ENCODE measurements around the gene TPD52L1.

Gene TPD52L1

GRCh38 chr6:125116170-125116569 is 37.4 kb upstream of the TPD52L1 start:
- no peak overlapping the region for H3K9ac ChIP-seq (ENCODE audit: low read length)
- H3K4me3 ChIP-seq (ENCODE audit: insufficient read depth in 1 of 2, low read depth in 1 of 2, low read length in 2 of 2), result no peak overlapping the region
- H4K8ac ChIP-seq (ENCODE audit: low read length), result no peak overlapping the region
- H3K4ac ChIP-seq (ENCODE audit: low read depth in 1 of 2, low read length in 2 of 2), result no peak overlapping the region
- DNase-seq, result no peak
- no peak overlapping the region for H2BK12ac ChIP-seq (ENCODE audit: low read length in 2 of 2)
- H3K79me1 ChIP-seq (replicated peaks; ENCODE audit: low read length, poor library complexity, severe bottlenecking), result no peaks in the 10 kb centered on the region
- no peak overlapping the region for H2AFZ ChIP-seq (ENCODE audit: low read depth, low read length)
- H3K4me2 ChIP-seq (ENCODE audit: low read length, poor library complexity, severe bottlenecking), result no peak overlapping the region
- H3K27ac ChIP-seq (ENCODE audit: low read length, poor library complexity, severe bottlenecking), result no peak overlapping the region
- no peak overlapping the region for H4K91ac ChIP-seq (ENCODE audit: low read length)
- no peak overlapping the region for H3K14ac ChIP-seq (ENCODE audit: low read length in 2 of 2)
- H2BK120ac ChIP-seq (ENCODE audit: low read depth, low read length), result no peak overlapping the region
- no peak overlapping the region for H2AK5ac ChIP-seq (ENCODE audit: low read length, severe bottlenecking)
- no peaks in the 10 kb centered on the region for H3K36me3 ChIP-seq (ENCODE audit: control insufficient read depth in 1 of 2, insufficient read depth in 2 of 2, low read depth in 1 of 2, low read length in 2 of 2)
- H2BK5ac ChIP-seq (ENCODE audit: low read depth, low read length, poor library complexity, severe bottlenecking), result no peak overlapping the region
- no peak overlapping the region for H2BK15ac ChIP-seq (ENCODE audit: low read depth, poor library complexity, severe bottlenecking)
- no peak overlapping the region for H3K23ac ChIP-seq (ENCODE audit: low read length in 2 of 2)
- WGBS, result no CpG with 5 or more reads among the region's 1 CpG
- no peaks in the 10 kb centered on the region for H3K4me1 ChIP-seq (ENCODE audit: control insufficient read depth, insufficient read depth, low read depth, low read length)
- peaks cover 12% of the 10 kb centered on the region for H3K9me3 ChIP-seq (ENCODE audit: control insufficient read depth, low read length)
- H3K18ac ChIP-seq (ENCODE audit: low read depth in 1 of 2, low read length in 2 of 2), result no peak overlapping the region
- H3K27me3 ChIP-seq (ENCODE audit: control insufficient read depth in 1 of 2, insufficient read depth in 1 of 2, low read length in 2 of 2), result no peaks in the 10 kb centered on the region

DNA sequence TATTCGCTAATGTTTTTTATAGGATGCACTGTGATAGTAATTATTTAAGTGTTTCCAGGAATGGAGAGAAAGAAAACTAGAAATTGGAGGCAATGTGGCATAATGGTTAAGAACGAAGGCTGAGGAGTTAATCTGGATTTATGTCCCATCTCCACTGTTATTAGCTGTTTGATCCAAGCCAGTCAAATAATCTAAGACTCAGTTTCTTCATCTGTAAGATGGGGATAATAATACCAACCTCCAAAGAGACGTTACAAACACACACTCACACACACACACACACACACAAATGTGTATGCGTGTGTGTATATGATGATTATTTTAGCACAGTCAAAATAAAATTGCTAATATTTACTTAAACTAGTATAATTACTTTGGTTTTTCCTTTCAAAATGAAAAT is 36.9 kb upstream of the TPD52L1 start:
- no peak overlapping the region for H3K27ac ChIP-seq (ENCODE audit: low read length, poor library complexity, severe bottlenecking)
- no peak overlapping the region for H4K91ac ChIP-seq (ENCODE audit: low read length)
- no peaks in the 10 kb centered on the region for H3K36me3 ChIP-seq (ENCODE audit: control insufficient read depth in 1 of 2, insufficient read depth in 2 of 2, low read depth in 1 of 2, low read length in 2 of 2)
- no peak overlapping the region for H2AK5ac ChIP-seq (ENCODE audit: low read length, severe bottlenecking)
- H2BK15ac ChIP-seq (ENCODE audit: low read depth, poor library complexity, severe bottlenecking), result no peak overlapping the region
- no peaks in the 10 kb centered on the region for H3K27me3 ChIP-seq (ENCODE audit: control insufficient read depth in 1 of 2, insufficient read depth in 1 of 2, low read length in 2 of 2)
- H2BK5ac ChIP-seq (ENCODE audit: low read depth, low read length, poor library complexity, severe bottlenecking), result no peak overlapping the region
- no peaks in the 10 kb centered on the region for H3K79me1 ChIP-seq (replicated peaks; ENCODE audit: low read length, poor library complexity, severe bottlenecking)
- no peak overlapping the region for H2AFZ ChIP-seq (ENCODE audit: low read depth, low read length)
- peaks cover 7% of the 10 kb centered on the region for H3K9me3 ChIP-seq (ENCODE audit: control insufficient read depth, low read length)
- no peak overlapping the region for H2BK120ac ChIP-seq (ENCODE audit: low read depth, low read length)
- H3K14ac ChIP-seq (ENCODE audit: low read length in 2 of 2), result no peak overlapping the region
- 100% methylated on average over 2 of the region's 4 CpGs for WGBS
- no peak overlapping the region for H3K4ac ChIP-seq (ENCODE audit: low read depth in 1 of 2, low read length in 2 of 2)
- no peak overlapping the region for H3K18ac ChIP-seq (ENCODE audit: low read depth in 1 of 2, low read length in 2 of 2)
- no peak overlapping the region for H3K23ac ChIP-seq (ENCODE audit: low read length in 2 of 2)
- H3K4me1 ChIP-seq (ENCODE audit: control insufficient read depth, insufficient read depth, low read depth, low read length), result no peaks in the 10 kb centered on the region
- H2BK12ac ChIP-seq (ENCODE audit: low read length in 2 of 2), result no peak overlapping the region
- no peak overlapping the region for H3K9ac ChIP-seq (ENCODE audit: low read length)
- no peak for DNase-seq
- no peak overlapping the region for H3K4me3 ChIP-seq (ENCODE audit: insufficient read depth in 1 of 2, low read depth in 1 of 2, low read length in 2 of 2)
- H3K4me2 ChIP-seq (ENCODE audit: low read length, poor library complexity, severe bottlenecking), result no peak overlapping the region
- H4K8ac ChIP-seq (ENCODE audit: low read length), result no peak overlapping the region

DNA sequence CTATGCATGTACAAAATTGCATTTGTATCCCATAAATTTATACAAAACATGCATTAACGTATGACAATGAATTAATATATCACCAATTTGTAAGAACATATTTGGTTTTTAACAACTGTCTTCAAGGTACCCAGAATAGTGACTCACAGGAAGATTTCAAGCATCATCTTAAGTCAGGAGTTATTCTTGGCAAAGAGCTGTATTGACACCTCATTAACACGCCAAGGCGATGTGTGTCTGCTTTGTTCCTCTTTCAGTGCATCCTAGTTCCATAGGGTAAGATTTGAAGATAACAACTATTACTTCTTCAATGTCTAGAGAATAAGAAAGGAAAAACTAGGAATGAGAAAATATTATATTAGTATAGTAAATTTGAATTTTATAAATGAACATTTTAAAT is 35.8 kb upstream of the TPD52L1 start:
- WGBS, result 100% methylated on average over 1 of the region's 3 CpGs
- H3K9ac ChIP-seq (ENCODE audit: low read length), result no peak overlapping the region
- H3K4ac ChIP-seq (ENCODE audit: low read depth in 1 of 2, low read length in 2 of 2), result no peak overlapping the region
- no peak overlapping the region for H2BK15ac ChIP-seq (ENCODE audit: low read depth, poor library complexity, severe bottlenecking)
- no peaks in the 10 kb centered on the region for H3K27me3 ChIP-seq (ENCODE audit: control insufficient read depth in 1 of 2, insufficient read depth in 1 of 2, low read length in 2 of 2)
- H3K27ac ChIP-seq (ENCODE audit: low read length, poor library complexity, severe bottlenecking), result no peak overlapping the region
- no peak overlapping the region for H4K91ac ChIP-seq (ENCODE audit: low read length)
- H3K9me3 ChIP-seq (ENCODE audit: control insufficient read depth, low read length), result no peaks in the 10 kb centered on the region
- DNase-seq, result no peak
- H2AK5ac ChIP-seq (ENCODE audit: low read length, severe bottlenecking), result no peak overlapping the region
- no peak overlapping the region for H2BK12ac ChIP-seq (ENCODE audit: low read length in 2 of 2)
- no peak overlapping the region for H3K4me2 ChIP-seq (ENCODE audit: low read length, poor library complexity, severe bottlenecking)
- no peak overlapping the region for H2AFZ ChIP-seq (ENCODE audit: low read depth, low read length)
- H2BK120ac ChIP-seq (ENCODE audit: low read depth, low read length), result no peak overlapping the region
- H2BK5ac ChIP-seq (ENCODE audit: low read depth, low read length, poor library complexity, severe bottlenecking), result no peak overlapping the region
- H4K8ac ChIP-seq (ENCODE audit: low read length), result no peak overlapping the region
- H3K14ac ChIP-seq (ENCODE audit: low read length in 2 of 2), result no peak overlapping the region
- no peaks in the 10 kb centered on the region for H3K36me3 ChIP-seq (ENCODE audit: control insufficient read depth in 1 of 2, insufficient read depth in 2 of 2, low read depth in 1 of 2, low read length in 2 of 2)
- H3K18ac ChIP-seq (ENCODE audit: low read depth in 1 of 2, low read length in 2 of 2), result no peak overlapping the region
- no peaks in the 10 kb centered on the region for H3K79me1 ChIP-seq (replicated peaks; ENCODE audit: low read length, poor library complexity, severe bottlenecking)
- no peak overlapping the region for H3K23ac ChIP-seq (ENCODE audit: low read length in 2 of 2)
- no peak overlapping the region for H3K4me3 ChIP-seq (ENCODE audit: insufficient read depth in 1 of 2, low read depth in 1 of 2, low read length in 2 of 2)
- no peaks in the 10 kb centered on the region for H3K4me1 ChIP-seq (ENCODE audit: control insufficient read depth, insufficient read depth, low read depth, low read length)

- no peak overlapping the region for H3K14ac ChIP-seq (ENCODE audit: low read length in 2 of 2)
- no peak overlapping the region for H2AK5ac ChIP-seq (ENCODE audit: low read length, severe bottlenecking)
- H2AFZ ChIP-seq (ENCODE audit: low read depth, low read length), result no peak overlapping the region
- no peak overlapping the region for H3K18ac ChIP-seq (ENCODE audit: low read depth in 1 of 2, low read length in 2 of 2)
- DNase-seq, result no peak
- no peak overlapping the region for H2BK12ac ChIP-seq (ENCODE audit: low read length in 2 of 2)
- no peak overlapping the region for H2BK15ac ChIP-seq (ENCODE audit: low read depth, poor library complexity, severe bottlenecking)
- H3K23ac ChIP-seq (ENCODE audit: low read length in 2 of 2), result no peak overlapping the region
- no peak overlapping the region for H3K4ac ChIP-seq (ENCODE audit: low read depth in 1 of 2, low read length in 2 of 2)
- no peaks in the 10 kb centered on the region for H3K27me3 ChIP-seq (ENCODE audit: control insufficient read depth in 1 of 2, insufficient read depth in 1 of 2, low read length in 2 of 2)
- H2BK120ac ChIP-seq (ENCODE audit: low read depth, low read length), result no peak overlapping the region
- no peak overlapping the region for H3K9ac ChIP-seq (ENCODE audit: low read length)
- no peak overlapping the region for H2BK5ac ChIP-seq (ENCODE audit: low read depth, low read length, poor library complexity, severe bottlenecking)
- H4K91ac ChIP-seq (ENCODE audit: low read length), result no peak overlapping the region
- no peak overlapping the region for H3K4me3 ChIP-seq (ENCODE audit: insufficient read depth in 1 of 2, low read depth in 1 of 2, low read length in 2 of 2)
- H4K8ac ChIP-seq (ENCODE audit: low read length), result no peak overlapping the region
- no peak overlapping the region for H3K4me2 ChIP-seq (ENCODE audit: low read length, poor library complexity, severe bottlenecking)
- H3K36me3 ChIP-seq (ENCODE audit: control insufficient read depth in 1 of 2, insufficient read depth in 2 of 2, low read depth in 1 of 2, low read length in 2 of 2), result no peaks in the 10 kb centered on the region
- no peaks in the 10 kb centered on the region for H3K9me3 ChIP-seq (ENCODE audit: control insufficient read depth, low read length)
- no peak overlapping the region for H3K27ac ChIP-seq (ENCODE audit: low read length, poor library complexity, severe bottlenecking)
- H3K4me1 ChIP-seq (ENCODE audit: control insufficient read depth, insufficient read depth, low read depth, low read length), result peaks cover 5% of the 10 kb centered on the region
- 78% methylated on average over 2 of the region's 3 CpGs for WGBS
- H3K79me1 ChIP-seq (replicated peaks; ENCODE audit: low read length, poor library complexity, severe bottlenecking), result no peaks in the 10 kb centered on the region
Measured at GRCh38 chr6:125120054-125120590, 33.5 kb upstream of the TPD52L1 start.

Data from mesenchymal stem cell (in vitro differentiated cells and primary cell).